Common myeloid progenitor, CD34-positive (primary cell): Measurements from ENCODE around the gene IPO13. TPM values are rescaled to one million over a fixed set of nuclear protein-coding genes. Genes with fewer than 3 reads are reported as not detected.

Experiments
- CTCF ChIA-PET: fragments of 350-600 bp; sonication (Branson Sonifier 250); formaldehyde crosslinking; loops from one replicate; lab custom pipeline; 2021; ENCODE audit warnings: antibody characterized with exemption; lab: Charles Lee
- POLR2A ChIA-PET: fragments of 350-600 bp; sonication (Branson Sonifier 250); formaldehyde crosslinking; loops from one replicate; lab custom pipeline; 2021; ENCODE audit warnings: antibody characterized with exemption; lab: Charles Lee
- DNase-seq, 3 donors: peaks; one replicate each; pipeline versions ENCODE4 v3.0.0 to v3.0.0-alpha.2; 2013
- H3K27ac ChIP-seq, 2 experiments: 1 replicate in 1 of 2; 2 replicates in 1 of 2; pipeline ENCODE4 v1.7.0; 2013; ENCODE audit warnings: inconsistent platforms in 2 of 2, low read length in 2 of 2, mild to moderate bottlenecking in 2 of 2, low read depth in 1 of 2, moderate library complexity in 1 of 2; ENCODE audit not compliant: severe bottlenecking in 2 of 2, insufficient read depth in 1 of 2, poor library complexity in 1 of 2
- H3K27me3 ChIP-seq, 5 experiments: replicated peaks in 2 of 5; 1 replicate in 3 of 5; 2 replicates in 2 of 5; pipeline versions ENCODE4 v1.6.1 to v1.7.0; 2013; ENCODE audit warnings: low read length in 4 of 5, mild to moderate bottlenecking in 2 of 5, moderate library complexity in 2 of 5, inconsistent platforms in 1 of 5; ENCODE audit not compliant: insufficient read depth in 5 of 5, control insufficient read depth in 4 of 5
- H3K36me3 ChIP-seq, 4 experiments: 1 replicate in 2 of 4; 2 replicates in 2 of 4; pipeline versions ENCODE4 v1.6.1 to v1.7.0; 2013; ENCODE audit warnings: low read length in 3 of 4, control low read depth in 1 of 4, mild to moderate bottlenecking in 1 of 4; ENCODE audit not compliant: control insufficient read depth in 4 of 4, insufficient read depth in 4 of 4
- H3K4me1 ChIP-seq, 4 experiments: 1 replicate in 3 of 4; 2 replicates in 1 of 4; pipeline versions ENCODE4 v1.6.1 to v1.7.1; 2013; ENCODE audit warnings: low read length in 3 of 4, mild to moderate bottlenecking in 3 of 4, control low read depth in 1 of 4, inconsistent platforms in 1 of 4, moderate library complexity in 1 of 4; ENCODE audit not compliant: control insufficient read depth in 4 of 4, insufficient read depth in 4 of 4; ENCODE audit errors: control extremely low read depth in 1 of 4
- H3K4me3 ChIP-seq, 7 experiments: 1 replicate in 4 of 7; 2 replicates in 3 of 7; pipeline versions ENCODE4 v1.5.1 to v1.7.0; 2013; ENCODE audit warnings: mild to moderate bottlenecking in 7 of 7, low read length in 6 of 7, moderate library complexity in 6 of 7, inconsistent platforms in 2 of 7, low read depth in 2 of 7, control low read depth in 1 of 7; ENCODE audit not compliant: insufficient read depth in 4 of 7, control insufficient read depth in 1 of 7; ENCODE audit errors: extremely low read depth in 1 of 7
- H3K9me3 ChIP-seq, 5 experiments: 1 replicate in 4 of 5; 2 replicates in 1 of 5; pipeline versions ENCODE4 v1.6.1 to v1.7.1; 2013; ENCODE audit warnings: low read length in 4 of 5, mild to moderate bottlenecking in 2 of 5, inconsistent platforms in 1 of 5, low read depth in 1 of 5, moderate library complexity in 1 of 5; ENCODE audit not compliant: control insufficient read depth in 4 of 5, insufficient read depth in 2 of 5; ENCODE audit errors: control extremely low read depth in 1 of 5
- WGBS: methylation state at CpG from one replicate; pipeline ENCODE4 v1.1.5; 2013; ENCODE audit not compliant: insufficient coverage; 5-methylcytosine and 5-hydroxymethylcytosine counted together
- polyA plus RNA-seq: library from polyadenylated mRNA; unstranded; fragments of 120-200 nt; gene quantifications from one replicate; pipeline ENCODE4 v1.2.1, GENCODE V29; 2013

The IPO13 gene, protein sequence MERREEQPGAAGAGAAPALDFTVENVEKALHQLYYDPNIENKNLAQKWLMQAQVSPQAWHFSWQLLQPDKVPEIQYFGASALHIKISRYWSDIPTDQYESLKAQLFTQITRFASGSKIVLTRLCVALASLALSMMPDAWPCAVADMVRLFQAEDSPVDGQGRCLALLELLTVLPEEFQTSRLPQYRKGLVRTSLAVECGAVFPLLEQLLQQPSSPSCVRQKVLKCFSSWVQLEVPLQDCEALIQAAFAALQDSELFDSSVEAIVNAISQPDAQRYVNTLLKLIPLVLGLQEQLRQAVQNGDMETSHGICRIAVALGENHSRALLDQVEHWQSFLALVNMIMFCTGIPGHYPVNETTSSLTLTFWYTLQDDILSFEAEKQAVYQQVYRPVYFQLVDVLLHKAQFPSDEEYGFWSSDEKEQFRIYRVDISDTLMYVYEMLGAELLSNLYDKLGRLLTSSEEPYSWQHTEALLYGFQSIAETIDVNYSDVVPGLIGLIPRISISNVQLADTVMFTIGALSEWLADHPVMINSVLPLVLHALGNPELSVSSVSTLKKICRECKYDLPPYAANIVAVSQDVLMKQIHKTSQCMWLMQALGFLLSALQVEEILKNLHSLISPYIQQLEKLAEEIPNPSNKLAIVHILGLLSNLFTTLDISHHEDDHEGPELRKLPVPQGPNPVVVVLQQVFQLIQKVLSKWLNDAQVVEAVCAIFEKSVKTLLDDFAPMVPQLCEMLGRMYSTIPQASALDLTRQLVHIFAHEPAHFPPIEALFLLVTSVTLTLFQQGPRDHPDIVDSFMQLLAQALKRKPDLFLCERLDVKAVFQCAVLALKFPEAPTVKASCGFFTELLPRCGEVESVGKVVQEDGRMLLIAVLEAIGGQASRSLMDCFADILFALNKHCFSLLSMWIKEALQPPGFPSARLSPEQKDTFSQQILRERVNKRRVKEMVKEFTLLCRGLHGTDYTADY
- polyA plus RNA-seq, result 14.2 TPM

DNA sequence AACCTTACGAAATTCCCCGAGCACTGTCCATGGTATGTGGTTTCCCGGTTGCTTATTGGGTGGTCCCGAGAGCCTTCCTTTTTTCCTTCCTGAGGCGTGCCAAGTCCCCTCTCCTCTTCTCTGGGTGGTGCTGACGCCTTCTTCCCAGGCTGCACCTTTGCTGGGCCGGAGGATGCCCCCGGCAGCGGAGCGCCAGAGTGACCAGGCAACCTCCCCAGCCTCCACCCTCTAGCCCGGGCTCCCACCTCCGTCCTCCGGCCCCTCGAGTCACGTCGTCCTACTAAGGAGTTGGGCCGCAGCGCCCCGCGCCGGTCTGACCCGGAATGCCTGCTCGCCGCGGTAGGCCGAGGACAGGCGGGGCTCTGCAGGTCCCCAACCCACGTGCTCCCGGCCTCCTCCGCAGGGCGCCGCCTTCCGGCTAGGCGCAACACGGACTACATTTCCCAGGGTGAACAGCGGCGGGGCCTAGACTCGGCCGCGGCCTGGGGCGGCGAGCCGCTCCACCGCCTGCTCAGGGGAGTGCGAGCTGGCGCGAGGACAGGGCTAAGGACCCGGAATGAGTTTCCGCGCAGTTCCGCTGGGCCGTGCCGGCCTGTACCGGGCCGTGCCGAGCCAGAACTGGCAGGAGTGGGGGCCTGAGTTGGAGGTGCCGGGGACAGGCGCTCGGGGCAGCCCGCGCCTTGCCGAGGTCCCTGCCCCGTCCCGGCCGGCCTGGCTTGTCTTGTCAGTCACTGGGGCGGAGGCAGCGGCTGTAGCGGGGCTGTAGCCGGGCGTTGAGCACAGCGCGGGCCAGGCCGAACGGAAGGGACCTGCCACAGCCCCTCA lies at the start of gene IPO13:
Gene IPO13 (plus strand): TSS at position 715 of the 825 bp plus-strand sequence. CDS start 651 bp downstream, outside the sequence.
- under 1% methylated on average over 72 of the region's 74 CpGs for WGBS
- peaks cover 6 to 37% (median 23%) of the 10 kb centered on the region in 4 experiments for H3K4me1 ChIP-seq
- POLR2A ChIA-PET, result interaction anchor here (0.7 to 1.5 kb wide), 4 partner anchors 10 to 28 kb away, joined by 3 to 5 read pairs (median 4); partner anchors contain the start of genes ATP6V0B and DPH2
- CTCF ChIA-PET, result interaction anchor here (0.6 to 9.4 kb wide), 15 partner anchors 9 to 379 kb away, joined by 3 to 120 read pairs (median 4); partner anchors contain the start of gene ARTN
- DNase-seq, result peak; percentile 96 to 98 (median 98)
- H3K27me3 ChIP-seq, result no peaks in the 10 kb centered on the region
- peak within 1 kb of the TSS; percentile 67 to 92 (median 82) for H3K4me3 ChIP-seq
- H3K27ac ChIP-seq, result peak within 1 kb of the TSS; percentile 98 to 99
- H3K36me3 ChIP-seq, result peaks cover 3 to 13% (median 11%) of the 10 kb centered on the region in 4 experiments
- H3K9me3 ChIP-seq, result no peaks in the 10 kb centered on the region

DNA sequence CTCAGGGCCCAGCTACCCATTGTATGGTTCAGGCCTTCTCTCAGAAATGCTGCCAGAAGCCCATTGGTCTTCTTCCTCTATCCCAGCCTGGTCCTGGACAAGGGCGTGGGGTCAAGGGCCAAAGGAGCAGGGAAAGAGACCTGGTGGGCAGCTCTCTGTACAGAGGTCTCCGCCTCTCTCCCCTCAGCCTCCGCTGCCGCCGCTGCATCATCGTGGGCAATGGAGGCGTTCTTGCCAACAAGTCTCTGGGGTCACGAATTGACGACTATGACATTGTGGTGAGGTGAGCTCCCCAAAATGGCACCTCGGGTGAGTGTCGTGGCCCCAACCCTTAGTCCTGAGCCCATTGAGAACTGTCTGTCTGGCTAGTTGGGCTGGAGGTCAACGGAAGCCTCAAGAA lies 47.8 kb upstream of the IPO13 start:
- peaks cover 0 to 54% (median 39%) of the 10 kb centered on the region in 4 experiments for H3K36me3 ChIP-seq
- ChIA-PET CTCF (interaction anchor here (1.1 to 2.5 kb wide), 2 partner anchors 36 to 135 kb away, joined by 3 to 8 read pairs; partner anchors contain the start of gene ARTN), POLR2A (no interaction called here)
- peaks cover 0 to 7% (median 0%) of the 10 kb centered on the region in 4 experiments for H3K4me1 ChIP-seq
- H3K4me3 ChIP-seq, result no peak overlapping the region
- no peak overlapping the region for H3K27ac ChIP-seq
- no peak for DNase-seq
- no peaks in the 10 kb centered on the region for H3K27me3 ChIP-seq
- WGBS, result 100% methylated on average over 7 of the region's 12 CpGs
- no peaks in the 10 kb centered on the region for H3K9me3 ChIP-seq

DNA sequence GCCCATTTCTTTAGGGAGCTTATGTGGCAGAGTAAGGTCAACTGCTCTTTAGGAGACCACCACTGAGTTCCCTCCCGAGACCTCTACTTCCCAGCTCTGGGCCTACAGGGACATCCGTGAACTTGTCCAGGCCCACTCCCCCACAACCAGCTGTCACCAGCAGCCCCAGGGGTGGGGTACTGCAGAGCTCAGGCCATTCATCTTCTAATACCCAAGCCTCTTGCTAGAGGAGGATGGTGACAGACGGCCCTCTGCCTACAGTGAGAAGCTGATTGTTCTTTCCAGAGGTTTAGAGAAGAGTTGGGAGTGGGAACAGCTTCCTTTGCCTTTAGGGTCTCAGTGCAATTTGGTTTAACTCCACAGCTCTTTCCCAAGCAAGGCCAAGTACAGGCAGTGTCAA lies 46.4 kb upstream of the IPO13 start:
- ChIA-PET CTCF (interaction anchor here (0.8 to 1.8 kb wide), 2 partner anchors 9 to 29 kb away, joined by 3 to 4 read pairs; no protein-coding TSS in a partner anchor), POLR2A (no interaction called here)
- Histone ChIP-seq H3K36me3 (peaks cover 0 to 48% (median 34%) of the 10 kb centered on the region in 4 experiments), H3K27me3 (no peaks in the 10 kb centered on the region), H3K4me1 (peaks cover 0 to 7% (median 0%) of the 10 kb centered on the region in 4 experiments), H3K27ac (no peak overlapping the region), H3K9me3 (no peaks in the 10 kb centered on the region), H3K4me3 (no peak overlapping the region)
- no peak for DNase-seq
- 94% methylated on average over 3 of the region's 3 CpGs for WGBS

DNA sequence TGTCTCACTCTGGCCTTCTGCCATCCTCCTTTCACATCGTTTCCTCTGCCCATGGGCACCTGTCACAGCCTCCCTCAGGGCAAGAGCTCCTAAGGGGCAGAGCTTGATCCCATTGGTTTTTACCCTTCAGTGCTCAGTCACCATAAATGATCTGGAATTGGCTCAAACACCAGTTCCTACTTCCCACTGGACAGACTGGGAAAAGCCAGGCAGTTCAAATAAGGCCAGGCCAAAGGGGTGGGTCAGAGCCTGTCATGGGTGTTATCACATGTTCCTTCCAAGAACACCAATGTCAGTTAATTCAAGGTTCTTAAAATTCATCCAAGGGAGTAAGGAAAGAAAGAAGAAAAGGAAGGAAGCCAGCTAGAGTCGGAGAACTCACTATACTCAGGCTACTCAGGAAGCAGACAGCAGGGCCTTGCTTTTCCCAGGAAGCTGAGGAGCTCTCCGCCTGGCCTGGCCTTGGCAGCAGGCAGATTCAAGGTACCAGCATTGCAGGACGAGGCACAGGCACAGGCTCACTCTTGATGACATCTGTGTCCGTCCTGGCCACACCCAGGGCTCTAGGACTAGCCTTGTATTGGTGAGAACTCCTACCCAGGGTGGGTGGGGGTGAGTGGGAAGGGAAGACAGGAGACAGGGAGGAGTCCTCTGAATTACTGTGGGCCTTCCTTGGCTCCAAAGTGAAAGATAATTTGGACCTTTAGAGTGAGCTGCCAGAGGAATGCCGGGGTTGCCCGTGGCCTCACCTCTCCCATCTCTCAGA lies 45.4 kb upstream of the IPO13 start:
- no peaks in the 10 kb centered on the region for H3K9me3 ChIP-seq
- ChIA-PET POLR2A (no interaction called here), CTCF (interaction anchor here (0.6 to 1.8 kb wide), 6 partner anchors 11 to 162 kb away, joined by 3 to 6 read pairs (median 4); no protein-coding TSS in a partner anchor)
- no peak overlapping the region for H3K4me3 ChIP-seq
- H3K27me3 ChIP-seq, result no peaks in the 10 kb centered on the region
- WGBS, result 79% methylated on average over 7 of the region's 7 CpGs
- peaks cover 0 to 39% (median 32%) of the 10 kb centered on the region in 4 experiments for H3K36me3 ChIP-seq
- H3K4me1 ChIP-seq, result peaks cover 0 to 7% (median 0%) of the 10 kb centered on the region in 4 experiments
- DNase-seq, result no peak
- no peak overlapping the region for H3K27ac ChIP-seq

DNA sequence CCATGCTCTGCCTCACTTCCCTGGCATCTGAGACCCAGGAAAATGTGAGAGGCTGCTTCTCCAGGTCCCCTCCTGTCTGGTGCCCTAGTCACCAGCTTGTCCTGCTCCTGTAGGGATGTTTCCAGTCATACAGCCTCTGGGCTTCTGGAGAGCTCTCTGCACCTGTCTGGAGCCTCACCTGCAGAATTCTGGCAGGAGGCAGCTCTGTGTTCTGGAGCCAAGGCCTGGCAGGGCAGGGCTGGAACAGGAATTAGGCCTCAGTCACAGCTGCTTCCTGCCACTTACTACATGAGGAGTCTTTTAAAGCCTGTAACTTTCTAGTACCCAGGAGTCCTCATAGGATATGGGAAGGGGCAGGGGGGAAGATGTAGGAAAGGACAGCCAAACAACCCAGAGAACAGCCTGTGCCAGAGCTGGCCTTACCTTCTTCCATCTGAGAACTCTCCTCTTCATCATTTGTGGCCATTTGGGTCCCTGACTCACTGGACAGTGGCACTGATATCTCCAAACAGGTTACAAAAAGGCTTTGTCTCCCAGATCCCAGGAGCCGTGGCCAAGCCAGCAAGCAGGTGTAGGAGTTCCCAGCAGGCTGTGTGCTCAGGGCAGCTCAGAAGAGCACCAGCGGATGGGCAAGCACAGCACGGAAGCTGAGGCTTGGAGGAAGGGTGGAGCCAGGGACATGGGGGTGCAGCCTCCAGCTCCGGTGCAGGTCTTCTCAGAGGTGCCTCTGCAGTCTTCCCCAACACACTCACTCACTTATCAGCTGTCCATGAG lies 44.5 kb upstream of the IPO13 start:
- peaks cover 0 to 42% (median 31%) of the 10 kb centered on the region in 4 experiments for H3K36me3 ChIP-seq
- DNase-seq, result no peak
- WGBS, result 66% methylated on average over 4 of the region's 4 CpGs
- H3K27ac ChIP-seq, result no peak overlapping the region
- H3K4me3 ChIP-seq, result no peak overlapping the region
- H3K4me1 ChIP-seq, result peaks cover 0 to 7% (median 0%) of the 10 kb centered on the region in 4 experiments
- H3K9me3 ChIP-seq, result no peaks in the 10 kb centered on the region
- POLR2A ChIA-PET, result no interaction called here
- CTCF ChIA-PET, result interaction anchor here (0.6 to 1.7 kb wide), 6 partner anchors 10 to 162 kb away, joined by 3 to 6 read pairs (median 4); no protein-coding TSS in a partner anchor
- H3K27me3 ChIP-seq, result no peaks in the 10 kb centered on the region
